Measurements from ENCODE around the gene PRTN3. TPM values are rescaled to one million over a fixed set of nuclear protein-coding genes. Genes with fewer than 3 reads are reported as not detected.

The PRTN3 gene
- total and polyA plus RNA-seq, 4 donors: 0.58 to 23.3 (median 9.7) TPM

GRCh38 chr19:827710-828321 is 13.0 kb upstream of the PRTN3 start, which contains the start of gene AZU1:
Gene AZU1, plus strand, starts transcription at chr19:827837. Its CDS starts 10 bp downstream, at chr19:827847.
- Histone ChIP-seq H3K4me3 (no peak within 1 kb of the TSS), H3K9me3 (ENCODE audit: control insufficient read depth in 4 of 4, insufficient read depth in 3 of 4, low read length in 3 of 4) (no peaks in the 10 kb centered on the region), H3K27me3 (ENCODE audit: control insufficient read depth in 3 of 3, insufficient read depth in 3 of 3, low read length in 2 of 3) (peaks cover 0 to 4% (median 0%) of the 10 kb centered on the region in 3 donors), H3K36me3 (ENCODE audit: control insufficient read depth in 4 of 4, insufficient read depth in 4 of 4, low read length in 4 of 4) (no peaks in the 10 kb centered on the region), H3K27ac (ENCODE audit: low read depth in 1 of 2, low read length in 1 of 2) (no peak within 1 kb of the TSS), H3K4me1 (ENCODE audit: control insufficient read depth in 5 of 5, insufficient read depth in 5 of 5, low read length in 5 of 5) (peaks cover 0 to 3% (median 0%) of the 10 kb centered on the region in 5 donors), H3K9ac (ENCODE audit: insufficient read depth in 1 of 2, low read length in 2 of 2) (no peak within 1 kb of the TSS)
- ATAC-seq (ENCODE audit: insufficient read depth, low FRiP score) (no peak), DNase-seq (no peak)
- 28 to 58% methylated on average over 29 to 33 of the region's 33 CpGs for WGBS, 2 donors
- no peak for TF ChIP-seq CTCF (IDR thresholded peaks at IDR 0.05; ENCODE audit: control extremely low read depth, extremely low read depth)

GRCh38 chr19:829129-829758 is 11.6 kb upstream of the PRTN3 start:
- DNase-seq (no peak), ATAC-seq (ENCODE audit: insufficient read depth, low FRiP score) (no peak)
- Histone ChIP-seq H3K27me3 (ENCODE audit: control insufficient read depth in 3 of 3, insufficient read depth in 3 of 3, low read length in 2 of 3) (peaks cover 0 to 6% (median 0%) of the 10 kb centered on the region in 3 donors), H3K4me1 (ENCODE audit: control insufficient read depth in 5 of 5, insufficient read depth in 5 of 5, low read length in 5 of 5) (peaks cover 0 to 3% (median 0%) of the 10 kb centered on the region in 5 donors), H3K4me3 (no peak overlapping the region), H3K36me3 (ENCODE audit: control insufficient read depth in 4 of 4, insufficient read depth in 4 of 4, low read length in 4 of 4) (no peaks in the 10 kb centered on the region), H3K27ac (ENCODE audit: low read depth in 1 of 2, low read length in 1 of 2) (no peak overlapping the region), H3K9me3 (ENCODE audit: control insufficient read depth in 4 of 4, insufficient read depth in 3 of 4, low read length in 3 of 4) (no peaks in the 10 kb centered on the region), H3K9ac (ENCODE audit: insufficient read depth in 1 of 2, low read length in 2 of 2) (no peak overlapping the region)
- 49 to 66% methylated on average over 17 to 18 of the region's 18 CpGs for WGBS, 2 donors
- TF ChIP-seq CTCF (IDR thresholded peaks at IDR 0.05; ENCODE audit: control extremely low read depth, extremely low read depth): no peak

GRCh38 chr19:831407-832369 is 9.1 kb upstream of the PRTN3 start:
- no peak overlapping the region for H3K4me3 ChIP-seq
- no peak for ATAC-seq (ENCODE audit: insufficient read depth, low FRiP score)
- H3K9me3 ChIP-seq (ENCODE audit: control insufficient read depth in 4 of 4, insufficient read depth in 3 of 4, low read length in 3 of 4): no peaks in the 10 kb centered on the region
- no peak overlapping the region for H3K27ac ChIP-seq (ENCODE audit: low read depth in 1 of 2, low read length in 1 of 2)
- no peak overlapping the region for H3K9ac ChIP-seq (ENCODE audit: insufficient read depth in 1 of 2, low read length in 2 of 2)
- peaks cover 4 to 7% (median 6%) of the 10 kb centered on the region in 3 donors for H3K27me3 ChIP-seq (ENCODE audit: control insufficient read depth in 3 of 3, insufficient read depth in 3 of 3, low read length in 2 of 3)
- WGBS, 2 donors: 41 to 55% methylated on average over 34 to 38 of the region's 38 CpGs
- no peak for DNase-seq
- no peak for TF ChIP-seq CTCF (IDR thresholded peaks at IDR 0.05; ENCODE audit: control extremely low read depth, extremely low read depth)
- H3K4me1 ChIP-seq (ENCODE audit: control insufficient read depth in 5 of 5, insufficient read depth in 5 of 5, low read length in 5 of 5): peaks cover 0 to 2% (median 0%) of the 10 kb centered on the region in 5 donors
- no peaks in the 10 kb centered on the region for H3K36me3 ChIP-seq (ENCODE audit: control insufficient read depth in 4 of 4, insufficient read depth in 4 of 4, low read length in 4 of 4)

Data from lung (tissue), 12 donors.